GM23338 (cell line): ENCODE results near the gene CHST15. TPM values are rescaled to one million over a fixed set of nuclear protein-coding genes. Genes with fewer than 3 reads are reported as not detected.

Experiments
- ATAC-seq: fragments of 200-7000 bp; cut with Tn5 transposase; 3 replicates; pipeline ENCODE4 v1.9.1; 2020
- DNase-seq: peaks from one replicate; pipeline ENCODE4 v3.0.0-alpha.2; 2015; ENCODE audit warnings: low spot score
- H2AFZ ChIP-seq: fragments of 200-600 bp; sonication (generic); 2 replicates; pipeline ENCODE4 v1.8.0; 2016; ENCODE audit warnings: antibody characterized with exemption, mild to moderate bottlenecking, moderate library complexity
- H3F3A ChIP-seq: fragments of 200-600 bp; sonication (generic); replicated peaks from 2 replicates; pipeline ENCODE4 v1.8.0; 2017; ENCODE audit warnings: antibody characterized with exemption, mixed run types, low read depth
- H3K27ac ChIP-seq: fragments of 200-600 bp; sonication (generic); 2 replicates; pipeline ENCODE4 v1.6.1; 2016; ENCODE audit warnings: low read depth
- H3K27me3 ChIP-seq: fragments of 200-600 bp; sonication (generic); 2 replicates; pipeline ENCODE4 v1.8.0; 2016; ENCODE audit warnings: mild to moderate bottlenecking, mixed run types, moderate library complexity; ENCODE audit not compliant: insufficient read depth
- H3K36me3 ChIP-seq: fragments of 200-600 bp; sonication (generic); 2 replicates; pipeline ENCODE4 v1.8.0; 2016; ENCODE audit warnings: mild to moderate bottlenecking; ENCODE audit not compliant: insufficient read depth
- H3K4me1 ChIP-seq: fragments of 200-600 bp; sonication (generic); 2 replicates; pipeline ENCODE4 v1.8.0; 2016; ENCODE audit warnings: mild to moderate bottlenecking, moderate library complexity; ENCODE audit not compliant: insufficient read depth
- H3K4me2 ChIP-seq: fragments of 200-600 bp; sonication (generic); 2 replicates; pipeline ENCODE4 v1.7.1; 2017; ENCODE audit warnings: mixed run types
- H3K4me3 ChIP-seq: fragments of 200-600 bp; sonication (generic); 2 replicates; pipeline ENCODE4 v1.6.1; 2016; ENCODE audit warnings: mixed run types
- H3K79me2 ChIP-seq: fragments of 200-600 bp; sonication (generic); replicated peaks from 2 replicates; pipeline ENCODE4 v1.8.0; 2017; ENCODE audit warnings: mild to moderate bottlenecking; ENCODE audit not compliant: insufficient read depth
- H3K9me2 ChIP-seq: fragments of 200-600 bp; sonication (generic); 2 replicates; pipeline ENCODE4 v1.8.0; 2017; ENCODE audit not compliant: insufficient read depth
- H4K20me1 ChIP-seq: fragments of 200-600 bp; sonication (generic); replicated peaks from 2 replicates; pipeline ENCODE4 v1.8.0; 2017; ENCODE audit warnings: mild to moderate bottlenecking; ENCODE audit not compliant: insufficient read depth
- H3K27ac Mint-ChIP-seq: 2 replicates; pipeline ENCODE4 v1.8.0; 2020; ENCODE audit warnings: inconsistent platforms, mild to moderate bottlenecking, moderate library complexity, mixed read lengths
- H3K27me3 Mint-ChIP-seq: 3 replicates; pipeline ENCODE4 v1.8.0; 2022; ENCODE audit warnings: low read depth, mild to moderate bottlenecking, moderate library complexity, mixed read lengths, inconsistent platforms; ENCODE audit not compliant: insufficient read depth, poor library complexity
- H3K36me3 Mint-ChIP-seq: 3 replicates; pipeline ENCODE4 v1.8.0; 2021; ENCODE audit warnings: low read depth, mild to moderate bottlenecking, inconsistent platforms, moderate library complexity, mixed read lengths
- H3K4me1 Mint-ChIP-seq: 3 replicates; pipeline ENCODE4 v1.8.0; 2020; ENCODE audit warnings: mild to moderate bottlenecking, inconsistent platforms, mixed read lengths
- H3K4me3 Mint-ChIP-seq: 3 replicates; pipeline ENCODE4 v1.8.0; 2021; ENCODE audit warnings: moderate library complexity, mild to moderate bottlenecking, inconsistent platforms, mixed read lengths
- H3K9me3 Mint-ChIP-seq: 3 replicates; pipeline ENCODE4 v1.8.0; 2020; ENCODE audit warnings: moderate library complexity, mild to moderate bottlenecking, inconsistent platforms, mixed read lengths
- CREB1 ChIP-seq: fragments of 250-450 bp; sonication (Bioruptor Pico); IDR thresholded peaks from 2 replicates; pipeline ENCODE4 v1.5.0; 2020; ENCODE audit warnings: low read depth, mild to moderate bottlenecking, moderate library complexity
- CTCF ChIP-seq, 2 experiments: fragments of 200-600 bp in 1 of 2; sonication (generic) in 1 of 2; conservative IDR thresholded peaks; 2 replicates each; pipeline versions ENCODE4 v1.5.1 to v1.6.1; 2016 to 2017; ENCODE audit warnings: antibody characterized with exemption in 2 of 2, low read depth in 2 of 2, mild to moderate bottlenecking in 2 of 2, moderate library complexity in 1 of 2
- EZH2 ChIP-seq: fragments of 200-600 bp; sonication (generic); IDR thresholded peaks from one replicate; pipeline ENCODE4 v1.8.0; 2017; ENCODE audit warnings: antibody characterized with exemption, mild to moderate bottlenecking, low read depth; ENCODE audit not compliant: unreplicated experiment
- EZH2phosphoT487 ChIP-seq: fragments of 200-600 bp; sonication (generic); IDR thresholded peaks from one replicate; pipeline ENCODE4 v1.8.1; 2018; ENCODE audit warnings: antibody characterized with exemption; ENCODE audit not compliant: unreplicated experiment
- JUNB ChIP-seq: IDR thresholded peaks from one replicate; pipeline ENCODE4 v1.6.1; 2016; ENCODE audit warnings: antibody characterized with exemption; ENCODE audit not compliant: unreplicated experiment
- NANOG ChIP-seq: IDR thresholded peaks from 2 replicates; pipeline ENCODE4 v1.6.1; 2016; ENCODE audit warnings: antibody characterized with exemption, borderline replicate concordance
- POLR2AphosphoS5 ChIP-seq: IDR thresholded peaks from 2 replicates; pipeline ENCODE4 v1.6.1; 2016; ENCODE audit warnings: antibody characterized with exemption, low read depth
- REST ChIP-seq: IDR thresholded peaks from one replicate; pipeline ENCODE4 v1.6.1; 2018; ENCODE audit warnings: antibody characterized with exemption; ENCODE audit not compliant: unreplicated experiment
- STAT1 ChIP-seq: IDR thresholded peaks from one replicate; pipeline ENCODE4 v1.6.1; 2016; ENCODE audit warnings: antibody characterized with exemption; ENCODE audit not compliant: unreplicated experiment
- ZNF114 ChIP-seq: fragments of 250-450 bp; sonication (Bioruptor Pico); IDR thresholded peaks from 2 replicates; pipeline ENCODE4 v1.5.0; 2020; ENCODE audit warnings: mild to moderate bottlenecking, moderate library complexity
- polyA plus RNA-seq: library from polyadenylated mRNA; unstranded; fragments of >200 nt; fragmentation: Nextera tagmentation; extraction: Ambion mirVana; gene quantifications from 2 replicates; pipeline ENCODE4 v1.2.1, GENCODE V29; 2016
- total RNA-seq: library from RNA; depleted of rRNA; stranded (reverse); fragments of >200 nt; shearing (Covaris generic); gene quantifications from 2 replicates; pipeline ENCODE4 v1.2.3, GENCODE V29; 2014
- TF ChIP-seq, protein P1 (sequence below): IDR thresholded peaks from 2 replicates; pipeline ENCODE4 v1.6.1; 2016; ENCODE audit warnings: antibody characterized with exemption

CHST15 gene
- total and polyA plus RNA-seq, 2 experiments from 2014 or later, result 2.6 to 11.2 TPM

- no peak overlapping the region for H3K4me3 ChIP-seq
- Mint-ChIP-seq H3K4me3 (no peak overlapping the region), H3K27ac (no peak overlapping the region), H3K4me1 (peaks cover 72% of the 10 kb centered on the region), H3K27me3 (peaks cover 10% of the 10 kb centered on the region), H3K9me3 (no peaks in the 10 kb centered on the region), H3K36me3 (no peaks in the 10 kb centered on the region)
- no peak overlapping the region for H2AFZ ChIP-seq
- peaks cover 5% of the 10 kb centered on the region for H3F3A ChIP-seq
- TF ChIP-seq ZNF114 (CRISPR knock-in tag), result no peak
- H3K9me2 ChIP-seq, result no peaks in the 10 kb centered on the region
- no peak for ATAC-seq
- H3K79me2 ChIP-seq, result 0 out of 2 replicates have a peak, but pooled peaks cover 3% of the 10 kb centered on the region
- H3K36me3 ChIP-seq, result no peaks in the 10 kb centered on the region
- H3K4me1 ChIP-seq, result peaks cover 38% of the 10 kb centered on the region
- no peak overlapping the region for H3K27ac ChIP-seq
- H3K4me2 ChIP-seq, result no peak overlapping the region
- DNase-seq, result no peak
- no peaks in the 10 kb centered on the region for H3K27me3 ChIP-seq
- no peaks in the 10 kb centered on the region for H4K20me1 ChIP-seq
Measured at GRCh38 chr10:124067825-124068400, 25.5 kb downstream of the CHST15 start.

DNA sequence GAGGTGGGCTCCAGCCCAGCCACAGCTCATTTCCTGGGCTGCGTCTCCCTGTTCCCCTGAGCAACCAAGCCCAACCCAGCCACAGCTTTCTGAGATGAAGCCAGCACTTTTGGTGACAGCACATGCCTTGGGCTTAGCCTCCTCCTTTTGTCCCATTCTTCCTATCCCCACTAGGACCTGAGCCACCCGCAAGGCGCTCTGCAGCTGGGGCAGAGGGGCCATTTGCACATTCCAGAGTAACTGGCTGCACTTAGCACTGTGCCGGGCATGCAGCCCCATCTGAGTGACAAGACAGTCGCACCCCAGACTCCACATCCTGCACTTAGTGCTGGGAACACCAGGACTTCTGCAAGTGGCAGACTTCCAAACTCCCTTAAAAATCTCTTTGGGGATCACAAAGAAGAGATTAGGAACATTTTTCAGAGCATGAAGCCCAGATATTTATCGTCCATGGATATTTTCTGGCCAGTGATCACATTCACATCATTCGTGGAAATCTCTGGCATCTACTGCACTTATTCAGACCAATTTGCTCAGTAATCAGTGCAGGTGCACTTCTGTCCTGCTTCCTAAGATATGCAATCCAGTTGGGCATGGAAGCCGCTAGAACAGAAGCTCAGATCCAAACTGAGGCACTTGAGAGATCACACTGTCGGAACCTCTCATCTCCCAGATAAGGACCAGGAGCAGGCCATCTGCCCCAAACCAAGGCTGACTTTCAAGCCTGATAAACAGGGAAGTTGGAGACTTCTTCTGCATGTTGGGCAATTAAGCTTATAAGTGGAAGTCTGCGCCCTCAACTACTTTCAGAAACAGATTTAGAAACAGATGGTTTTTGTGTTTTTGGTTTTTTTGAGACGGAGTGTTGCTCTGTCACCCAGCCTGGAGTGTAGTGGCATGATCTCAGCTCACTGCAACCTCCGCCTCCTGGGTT lies 26.4 kb downstream of the CHST15 start:
- Histone ChIP-seq H3K4me2 (peak overlapping the region; percentile 63), H3K79me2 (0 out of 2 replicates have a peak, but pooled peaks cover 3% of the 10 kb centered on the region), H3K4me1 (peaks cover 38% of the 10 kb centered on the region), H3F3A (peaks cover 5% of the 10 kb centered on the region), H2AFZ (no peak overlapping the region), H3K27ac (peak overlapping the region; percentile 70), H3K27me3 (no peaks in the 10 kb centered on the region), H4K20me1 (no peaks in the 10 kb centered on the region), H3K9me2 (no peaks in the 10 kb centered on the region), H3K4me3 (no peak overlapping the region), H3K36me3 (no peaks in the 10 kb centered on the region)
- peak; percentile 82 for DNase-seq
- H3K36me3 Mint-ChIP-seq, result no peaks in the 10 kb centered on the region
- peaks cover 10% of the 10 kb centered on the region for H3K27me3 Mint-ChIP-seq
- H3K4me3 Mint-ChIP-seq, result 0 out of 3 replicates have a peak overlapping the region, but pooled peaks have one; percentile 10
- H3K4me1 Mint-ChIP-seq, result peaks cover 63% of the 10 kb centered on the region
- peak overlapping the region; percentile 73 for H3K27ac Mint-ChIP-seq
- peak; percentile 88 for ATAC-seq
- H3K9me3 Mint-ChIP-seq, result no peaks in the 10 kb centered on the region
- TF ChIP-seq EZH2, result no peak
- no peak for TF ChIP-seq POLR2AphosphoS5
- TF ChIP-seq EZH2phosphoT487, result no peak
- no peak for TF ChIP-seq REST
- TF ChIP-seq JUNB, result no peak
- no peak for TF ChIP-seq CTCF (conservative IDR thresholded peaks at IDR 0.05; ENCODE audit: low read depth in 2 of 2)
- TF ChIP-seq STAT1, result no peak
- TF ChIP-seq, protein P1, sequence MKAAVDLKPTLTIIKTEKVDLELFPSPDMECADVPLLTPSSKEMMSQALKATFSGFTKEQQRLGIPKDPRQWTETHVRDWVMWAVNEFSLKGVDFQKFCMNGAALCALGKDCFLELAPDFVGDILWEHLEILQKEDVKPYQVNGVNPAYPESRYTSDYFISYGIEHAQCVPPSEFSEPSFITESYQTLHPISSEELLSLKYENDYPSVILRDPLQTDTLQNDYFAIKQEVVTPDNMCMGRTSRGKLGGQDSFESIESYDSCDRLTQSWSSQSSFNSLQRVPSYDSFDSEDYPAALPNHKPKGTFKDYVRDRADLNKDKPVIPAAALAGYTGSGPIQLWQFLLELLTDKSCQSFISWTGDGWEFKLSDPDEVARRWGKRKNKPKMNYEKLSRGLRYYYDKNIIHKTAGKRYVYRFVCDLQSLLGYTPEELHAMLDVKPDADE, result no peak
- TF ChIP-seq NANOG, result no peak
- no peak for TF ChIP-seq CREB1 (CRISPR knock-in tag)
